Measurements from ENCODE around the gene TOM1L2.

TOM1L2 gene

GRCh38 chr17:17860766-17861107, 111.5 kb downstream of the TOM1L2 start:
- TF ChIP-seq EGR1 (IDR thresholded peaks at IDR 0.05) (no peak), USF1 (IDR thresholded peaks at IDR 0.05) (no peak)

DNA sequence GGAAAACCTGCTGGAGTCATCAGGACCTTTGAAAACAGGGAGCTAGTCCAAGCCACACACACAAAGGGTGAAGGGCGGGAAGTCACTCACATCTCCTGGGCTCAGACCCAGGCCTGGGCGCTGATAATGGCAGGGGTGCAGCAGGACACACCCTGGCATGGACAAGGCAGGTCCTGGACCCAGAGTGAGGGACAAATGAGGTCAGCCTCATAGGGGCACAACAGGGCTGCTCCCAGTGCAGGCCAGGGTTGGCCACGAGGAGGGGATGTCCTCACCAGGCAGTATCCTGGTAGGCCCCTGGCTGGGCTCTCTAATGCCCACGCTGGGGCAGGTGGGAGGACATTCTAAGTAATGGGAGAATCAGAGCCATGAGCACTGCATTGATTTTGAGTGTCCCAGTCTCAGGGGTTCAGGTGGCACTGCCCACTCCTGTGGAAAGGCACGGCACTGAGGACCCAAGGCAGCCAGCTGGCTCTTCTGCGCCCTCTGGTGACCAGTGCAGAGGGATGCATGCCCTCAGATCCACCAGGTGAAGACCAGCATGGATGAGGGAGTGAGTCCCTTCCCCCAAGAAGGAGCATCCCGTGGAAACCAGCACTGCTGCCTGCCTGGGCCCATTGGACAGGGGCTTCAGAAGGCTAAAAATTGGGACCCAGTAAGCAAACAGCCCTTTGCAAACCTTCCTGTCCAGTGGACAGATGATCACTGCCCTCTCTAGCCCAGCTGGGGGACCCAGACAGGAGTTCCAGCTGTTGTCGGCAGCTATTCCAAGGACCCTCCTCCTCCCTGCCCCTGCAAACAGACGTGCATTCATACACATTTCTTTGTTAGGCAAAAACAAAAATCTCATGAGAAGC, 112.1 kb downstream of the TOM1L2 start:
- TF ChIP-seq EP300 (IDR thresholded peaks at IDR 0.05; ENCODE audit: borderline replicate concordance) = no peak
- TF ChIP-seq RAD21 (IDR thresholded peaks at IDR 0.05; ENCODE audit: low read depth) = peak; percentile 94
- TF ChIP-seq CREB1 (IDR thresholded peaks at IDR 0.05; ENCODE audit: low read depth) = no peak
- no peak for TF ChIP-seq CEBPB (IDR thresholded peaks at IDR 0.05)
- no peak for TF ChIP-seq FOXM1 (IDR thresholded peaks at IDR 0.05; ENCODE audit: borderline replicate concordance, low read depth)

- TF ChIP-seq TAF1 (IDR thresholded peaks at IDR 0.05; ENCODE audit: low read depth) (no peak), CEBPB (IDR thresholded peaks at IDR 0.05) (no peak), YY1 (IDR thresholded peaks at IDR 0.05; ENCODE audit: low read depth) (no peak), EP300 (IDR thresholded peaks at IDR 0.05; ENCODE audit: borderline replicate concordance) (no peak), TCF12 (IDR thresholded peaks at IDR 0.05; ENCODE audit: low read depth) (no peak), ZBTB7A (IDR thresholded peaks at IDR 0.05; ENCODE audit: low read depth) (no peak), FOXM1 (IDR thresholded peaks at IDR 0.05; ENCODE audit: borderline replicate concordance, low read depth) (no peak), EGR1 (IDR thresholded peaks at IDR 0.05) (no peak), USF1 (IDR thresholded peaks at IDR 0.05) (no peak), RAD21 (IDR thresholded peaks at IDR 0.05; ENCODE audit: low read depth) (no peak), TEAD4 (IDR thresholded peaks at IDR 0.05) (no peak)
- TF ChIP-seq, protein P1, sequence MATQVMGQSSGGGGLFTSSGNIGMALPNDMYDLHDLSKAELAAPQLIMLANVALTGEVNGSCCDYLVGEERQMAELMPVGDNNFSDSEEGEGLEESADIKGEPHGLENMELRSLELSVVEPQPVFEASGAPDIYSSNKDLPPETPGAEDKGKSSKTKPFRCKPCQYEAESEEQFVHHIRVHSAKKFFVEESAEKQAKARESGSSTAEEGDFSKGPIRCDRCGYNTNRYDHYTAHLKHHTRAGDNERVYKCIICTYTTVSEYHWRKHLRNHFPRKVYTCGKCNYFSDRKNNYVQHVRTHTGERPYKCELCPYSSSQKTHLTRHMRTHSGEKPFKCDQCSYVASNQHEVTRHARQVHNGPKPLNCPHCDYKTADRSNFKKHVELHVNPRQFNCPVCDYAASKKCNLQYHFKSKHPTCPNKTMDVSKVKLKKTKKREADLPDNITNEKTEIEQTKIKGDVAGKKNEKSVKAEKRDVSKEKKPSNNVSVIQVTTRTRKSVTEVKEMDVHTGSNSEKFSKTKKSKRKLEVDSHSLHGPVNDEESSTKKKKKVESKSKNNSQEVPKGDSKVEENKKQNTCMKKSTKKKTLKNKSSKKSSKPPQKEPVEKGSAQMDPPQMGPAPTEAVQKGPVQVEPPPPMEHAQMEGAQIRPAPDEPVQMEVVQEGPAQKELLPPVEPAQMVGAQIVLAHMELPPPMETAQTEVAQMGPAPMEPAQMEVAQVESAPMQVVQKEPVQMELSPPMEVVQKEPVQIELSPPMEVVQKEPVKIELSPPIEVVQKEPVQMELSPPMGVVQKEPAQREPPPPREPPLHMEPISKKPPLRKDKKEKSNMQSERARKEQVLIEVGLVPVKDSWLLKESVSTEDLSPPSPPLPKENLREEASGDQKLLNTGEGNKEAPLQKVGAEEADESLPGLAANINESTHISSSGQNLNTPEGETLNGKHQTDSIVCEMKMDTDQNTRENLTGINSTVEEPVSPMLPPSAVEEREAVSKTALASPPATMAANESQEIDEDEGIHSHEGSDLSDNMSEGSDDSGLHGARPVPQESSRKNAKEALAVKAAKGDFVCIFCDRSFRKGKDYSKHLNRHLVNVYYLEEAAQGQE (IDR thresholded peaks at IDR 0.05; ENCODE audit: low read depth) = no peak
Measured at GRCh38 chr17:17857496-17857895, 114.7 kb downstream of the TOM1L2 start.

GRCh38 chr17:17856386-17856785, 115.8 kb downstream of the TOM1L2 start:
- TF ChIP-seq TAF1 (IDR thresholded peaks at IDR 0.05; ENCODE audit: low read depth) = no peak
- no peak for TF ChIP-seq ZBTB7A (IDR thresholded peaks at IDR 0.05; ENCODE audit: low read depth)
- no peak for TF ChIP-seq CREB1 (IDR thresholded peaks at IDR 0.05; ENCODE audit: low read depth)
- no peak for TF ChIP-seq YY1 (IDR thresholded peaks at IDR 0.05; ENCODE audit: low read depth)

DNA sequence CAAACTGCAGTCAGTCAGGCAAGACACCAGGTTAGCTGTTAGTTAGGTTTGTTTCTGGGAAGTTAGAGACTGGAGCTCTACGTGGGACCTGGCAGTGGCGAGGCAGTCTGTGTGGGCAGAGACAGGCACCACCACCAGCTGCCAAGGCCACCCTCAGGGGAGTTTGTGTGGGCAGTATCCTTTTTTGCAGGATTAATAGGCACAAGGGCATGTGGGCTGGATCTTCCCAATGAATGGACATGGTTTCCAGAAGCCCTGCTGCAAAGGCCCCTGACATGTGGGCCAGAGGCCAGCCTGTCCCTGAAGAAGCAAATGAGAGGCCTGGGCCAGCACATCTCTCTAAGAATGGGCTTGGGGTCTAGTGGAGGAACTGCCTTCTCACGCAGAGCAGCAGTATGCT, 116.2 kb downstream of the TOM1L2 start:
- TF ChIP-seq CREB1 (IDR thresholded peaks at IDR 0.05; ENCODE audit: low read depth) = no peak
- TF ChIP-seq RAD21 (IDR thresholded peaks at IDR 0.05; ENCODE audit: low read depth) = no peak

- TF ChIP-seq EGR1 (IDR thresholded peaks at IDR 0.05) (no peak), ZBTB7A (IDR thresholded peaks at IDR 0.05; ENCODE audit: low read depth) (no peak), YY1 (IDR thresholded peaks at IDR 0.05; ENCODE audit: low read depth) (no peak), RAD21 (IDR thresholded peaks at IDR 0.05; ENCODE audit: low read depth) (no peak), TAF1 (IDR thresholded peaks at IDR 0.05; ENCODE audit: low read depth) (no peak), FOXM1 (IDR thresholded peaks at IDR 0.05; ENCODE audit: borderline replicate concordance, low read depth) (no peak), USF1 (IDR thresholded peaks at IDR 0.05) (no peak), CREB1 (IDR thresholded peaks at IDR 0.05; ENCODE audit: low read depth) (no peak), TEAD4 (IDR thresholded peaks at IDR 0.05) (no peak), TCF12 (IDR thresholded peaks at IDR 0.05; ENCODE audit: low read depth) (no peak), CEBPB (IDR thresholded peaks at IDR 0.05) (no peak), EP300 (IDR thresholded peaks at IDR 0.05; ENCODE audit: borderline replicate concordance) (no peak), NFIC (IDR thresholded peaks at IDR 0.05) (no peak)
- TF ChIP-seq, protein P1 (IDR thresholded peaks at IDR 0.05; ENCODE audit: low read depth) = no peak
- TF ChIP-seq, protein P2, sequence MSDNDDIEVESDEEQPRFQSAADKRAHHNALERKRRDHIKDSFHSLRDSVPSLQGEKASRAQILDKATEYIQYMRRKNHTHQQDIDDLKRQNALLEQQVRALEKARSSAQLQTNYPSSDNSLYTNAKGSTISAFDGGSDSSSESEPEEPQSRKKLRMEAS (IDR thresholded peaks at IDR 0.05) = no peak
Measured at GRCh38 chr17:17853811-17854447, 118.3 kb downstream of the TOM1L2 start.

Measured in Ishikawa (cell line).